Measurements from ENCODE around the gene LHFPL6.
"Not testable (repeated sequence)": the region's sequence is repeated elsewhere in the genome, so short reads cannot be mapped to it uniquely, and the experiment has no call there.

Gene LHFPL6

DNA sequence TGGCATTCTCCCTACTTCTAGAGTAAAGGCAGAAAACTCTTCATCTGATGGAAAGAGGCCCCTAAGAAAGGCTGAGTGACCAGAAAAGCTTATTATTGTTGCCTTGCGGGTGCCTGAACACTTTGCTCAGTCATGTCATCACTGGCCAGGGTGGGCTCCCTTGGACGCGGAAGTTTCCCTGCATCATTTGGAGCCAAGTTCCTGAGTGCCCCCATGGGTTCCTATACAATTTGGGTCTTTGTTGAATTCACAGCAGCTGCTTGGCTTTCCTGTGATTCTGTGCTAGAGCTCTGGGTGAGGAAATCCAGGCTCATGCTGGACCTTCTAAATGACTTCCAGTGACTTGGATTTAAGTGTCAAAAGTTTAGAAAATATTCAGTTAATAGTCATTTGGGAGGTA is 232.9 kb downstream of the LHFPL6 start:
- no peaks in the 10 kb centered on the region for H3K36me3 ChIP-seq (ENCODE audit: insufficient read depth, low read length)
- H3K9ac ChIP-seq (ENCODE audit: low read depth, low read length), result no peak overlapping the region
- H3K4me1 ChIP-seq (ENCODE audit: insufficient read depth, low read length), result peaks cover 6% of the 10 kb centered on the region; the same call in 1 of the 2 replicates
- no peaks in the 10 kb centered on the region for H3K9me3 ChIP-seq (ENCODE audit: control insufficient read depth, insufficient read depth, low read length)

DNA sequence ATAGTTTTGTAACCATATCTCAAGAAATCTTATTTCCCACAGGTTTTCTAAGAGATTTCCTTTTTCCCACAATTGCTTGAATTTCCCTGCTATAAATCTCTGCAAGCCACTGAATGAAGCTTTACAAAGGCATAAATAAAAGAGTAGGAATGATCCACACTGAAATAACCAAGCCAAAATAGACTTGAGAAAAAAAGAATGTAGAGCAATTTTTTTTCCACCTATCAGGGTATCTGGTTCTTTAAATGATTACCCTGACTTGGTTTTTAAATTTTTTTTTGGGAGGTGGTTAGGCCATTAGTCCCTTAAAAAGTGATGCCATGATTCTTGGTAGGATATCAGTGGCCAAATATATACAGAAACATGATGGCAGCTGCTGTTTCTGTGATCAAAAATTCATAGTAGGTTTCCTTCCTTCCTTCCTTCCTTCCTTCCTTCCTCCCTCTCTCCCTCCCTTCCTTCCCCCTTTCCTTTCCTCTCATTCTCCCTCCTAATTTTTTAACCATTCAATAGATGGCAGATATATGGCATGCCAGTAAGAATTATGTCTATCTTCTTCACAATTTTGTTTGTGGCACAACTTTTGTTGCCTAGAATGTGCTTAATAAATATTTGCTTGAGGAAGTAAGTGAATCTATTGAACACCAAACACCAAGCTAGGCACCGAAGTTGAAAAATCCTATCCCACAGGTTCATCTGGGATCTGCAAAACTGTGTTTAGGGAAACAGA is 233.7 kb downstream of the LHFPL6 start:
- Histone ChIP-seq H3K9me3 (ENCODE audit: control insufficient read depth, insufficient read depth, low read length) (no peaks in the 10 kb centered on the region), H3K9ac (ENCODE audit: low read depth, low read length) (no peak overlapping the region), H3K4me1 (ENCODE audit: insufficient read depth, low read length) (peaks cover 10% of the 10 kb centered on the region; the same call in 1 of the 2 replicates), H3K36me3 (ENCODE audit: insufficient read depth, low read length) (no peaks in the 10 kb centered on the region)

DNA sequence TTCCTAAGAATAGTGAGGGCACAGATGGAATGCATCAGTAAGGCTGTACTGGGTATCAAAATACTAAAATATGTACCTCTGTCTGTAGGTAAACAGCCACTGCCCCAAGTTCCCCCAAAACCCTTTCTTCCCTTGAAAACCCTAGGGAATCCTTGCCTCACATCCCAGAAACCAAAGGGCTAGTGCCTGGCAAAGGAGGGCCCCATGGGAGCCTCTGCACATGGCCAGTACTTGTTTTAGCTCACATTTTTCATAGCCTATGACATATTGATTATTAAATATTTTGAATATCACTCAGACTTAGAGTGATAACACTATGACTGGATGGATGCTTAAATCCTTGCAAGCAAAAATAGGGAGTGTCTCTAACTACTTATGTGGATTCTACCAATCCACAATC is 237.1 kb downstream of the LHFPL6 start:
- Histone ChIP-seq H3K9ac (ENCODE audit: low read depth, low read length) (no peak overlapping the region), H3K9me3 (ENCODE audit: control insufficient read depth, insufficient read depth, low read length) (no peaks in the 10 kb centered on the region), H3K4me1 (ENCODE audit: insufficient read depth, low read length) (peaks cover 10% of the 10 kb centered on the region; the same call in 1 of the 2 replicates), H3K36me3 (ENCODE audit: insufficient read depth, low read length) (no peaks in the 10 kb centered on the region)

DNA sequence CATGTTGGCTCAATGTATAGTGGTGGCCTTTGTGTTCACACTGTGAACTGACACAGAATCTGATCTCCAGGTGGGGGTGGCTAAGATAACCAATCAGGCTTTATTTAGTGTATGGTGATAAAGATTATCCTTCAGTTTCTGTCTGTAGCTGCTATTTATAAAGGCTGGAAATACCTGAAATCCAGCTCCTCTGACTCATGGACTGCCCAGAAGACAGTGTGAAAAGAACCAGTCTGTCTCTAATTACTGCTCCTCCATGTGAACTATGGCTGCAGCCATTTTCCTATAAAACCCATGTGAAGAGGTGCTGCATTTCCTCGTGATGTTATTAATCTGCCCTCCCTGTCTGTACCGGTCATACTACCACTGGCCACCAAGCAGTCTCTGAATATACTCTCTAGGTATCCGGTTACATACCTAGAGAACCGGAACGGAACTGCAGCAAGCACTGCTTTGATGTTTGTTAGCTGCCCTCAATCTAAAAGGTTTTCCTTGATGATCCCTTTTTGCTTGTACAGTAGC is 238.0 kb downstream of the LHFPL6 start:
- no peak overlapping the region for H3K9ac ChIP-seq (ENCODE audit: low read depth, low read length)
- H3K9me3 ChIP-seq (ENCODE audit: control insufficient read depth, insufficient read depth, low read length), result no peaks in the 10 kb centered on the region
- no peaks in the 10 kb centered on the region for H3K36me3 ChIP-seq (ENCODE audit: insufficient read depth, low read length)
- H3K4me1 ChIP-seq (ENCODE audit: insufficient read depth, low read length), result peaks cover 10% of the 10 kb centered on the region; the same call in 1 of the 2 replicates

DNA sequence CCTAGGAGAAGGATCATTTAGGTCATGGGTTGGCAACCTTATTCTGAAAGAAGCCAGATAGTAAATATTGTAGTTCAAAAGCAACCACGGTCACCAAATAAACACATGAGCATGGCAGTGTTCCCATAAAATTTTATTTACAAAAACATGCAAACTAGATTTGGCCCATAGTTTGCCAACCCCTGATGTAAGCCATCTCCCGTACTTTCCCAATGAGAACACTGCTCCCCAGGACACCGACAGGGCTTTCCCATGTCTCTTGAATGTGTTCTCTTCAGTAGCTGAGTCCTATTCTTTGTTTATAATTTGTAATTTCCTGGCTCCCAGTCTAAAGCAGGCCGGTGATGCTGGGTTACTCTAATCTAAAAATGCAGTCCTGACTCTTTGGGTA is 239.6 kb downstream of the LHFPL6 start:
- H3K4me1 ChIP-seq (ENCODE audit: insufficient read depth, low read length), result peaks cover 10% of the 10 kb centered on the region; the same call in 1 of the 2 replicates
- H3K9ac ChIP-seq (ENCODE audit: low read depth, low read length), result no peak overlapping the region
- no peaks in the 10 kb centered on the region for H3K36me3 ChIP-seq (ENCODE audit: insufficient read depth, low read length)
- H3K9me3 ChIP-seq (ENCODE audit: control insufficient read depth, insufficient read depth, low read length), result no peaks in the 10 kb centered on the region

DNA sequence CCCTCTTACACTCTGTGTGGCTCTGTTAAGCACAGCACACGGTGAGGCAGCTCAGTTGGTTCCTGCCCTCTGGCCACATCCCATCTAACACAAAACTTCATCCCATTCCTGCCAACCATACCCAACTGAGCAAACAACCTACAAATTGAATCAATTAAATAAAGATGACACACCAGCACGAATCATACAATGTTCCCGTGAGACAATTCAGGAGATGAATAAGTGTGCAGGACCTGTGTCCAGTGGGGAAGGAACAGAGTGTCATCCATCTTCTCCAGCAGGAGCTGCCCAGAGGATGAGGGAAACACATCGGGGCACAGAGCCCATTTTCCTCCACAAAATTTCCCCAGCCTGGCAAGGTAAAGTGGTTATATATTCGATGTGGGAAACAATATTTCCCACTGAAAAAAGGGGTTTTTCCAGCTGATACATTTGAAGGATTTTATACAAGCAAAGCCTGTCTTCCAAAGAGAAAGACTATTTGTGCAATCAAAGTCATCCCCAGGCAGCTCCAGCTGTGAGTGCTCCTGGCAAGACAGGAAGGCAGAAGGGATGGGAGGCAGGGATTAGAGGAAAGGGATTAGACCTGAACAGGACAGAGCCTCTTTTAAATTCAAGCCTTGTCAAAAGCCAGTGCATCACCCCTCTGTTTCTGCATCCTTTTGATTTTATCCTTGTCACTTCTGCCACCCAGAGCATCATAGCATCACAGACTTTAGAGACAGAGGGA is 240.2 kb downstream of the LHFPL6 start:
- no peak overlapping the region for H3K9ac ChIP-seq (ENCODE audit: low read depth, low read length)
- H3K9me3 ChIP-seq (ENCODE audit: control insufficient read depth, insufficient read depth, low read length), result no peaks in the 10 kb centered on the region
- H3K4me1 ChIP-seq (ENCODE audit: insufficient read depth, low read length), result peaks cover 10% of the 10 kb centered on the region; the same call in 1 of the 2 replicates
- H3K36me3 ChIP-seq (ENCODE audit: insufficient read depth, low read length), result no peaks in the 10 kb centered on the region

DNA sequence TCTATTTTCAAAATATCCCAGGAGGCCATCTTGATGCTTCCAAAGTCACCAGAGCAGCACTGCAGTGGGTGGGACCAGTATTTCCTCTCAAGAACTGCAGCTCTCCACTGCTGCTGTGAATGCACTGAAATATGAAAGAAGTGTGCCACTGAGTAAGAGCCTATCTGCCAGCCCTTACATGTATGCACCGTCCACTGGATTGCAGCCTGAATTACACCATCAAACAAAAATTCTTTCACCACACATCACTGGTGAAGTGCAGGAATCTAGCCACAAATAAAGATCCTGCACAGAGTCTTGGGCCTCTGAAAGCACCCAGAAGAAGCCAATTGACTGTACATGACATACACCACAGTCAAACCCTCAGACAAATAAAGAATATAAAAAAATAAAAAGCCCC is 249.0 kb downstream of the LHFPL6 start:
- Histone ChIP-seq H3K4me1 (ENCODE audit: insufficient read depth, low read length) (peaks cover 23% of the 10 kb centered on the region), H3K36me3 (ENCODE audit: insufficient read depth, low read length) (no peaks in the 10 kb centered on the region), H3K9ac (ENCODE audit: low read depth, low read length) (no peak overlapping the region), H3K9me3 (ENCODE audit: control insufficient read depth, insufficient read depth, low read length) (no peaks in the 10 kb centered on the region; the same call in none of the 2 replicates)

DNA sequence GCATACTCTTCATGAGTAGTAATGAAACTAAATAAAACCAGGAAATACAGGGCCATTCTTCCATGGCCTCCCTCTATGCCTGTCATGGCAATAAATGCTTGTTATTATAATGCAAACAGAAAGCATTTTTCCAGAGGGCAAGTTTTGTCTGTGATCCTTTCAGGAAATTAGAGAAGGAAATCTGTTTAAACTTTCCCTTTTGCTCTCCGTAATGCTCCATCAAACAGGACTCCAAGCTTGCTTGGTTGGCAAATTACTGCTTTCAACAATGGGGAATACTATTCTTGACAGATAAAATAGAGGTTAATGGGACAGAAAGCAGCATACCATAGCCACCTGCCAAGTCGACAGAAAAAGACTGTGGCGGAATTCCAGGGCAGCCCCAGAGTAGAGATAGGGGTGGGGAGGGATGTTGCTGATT is 252.5 kb downstream of the LHFPL6 start:
- no peak overlapping the region for H3K9ac ChIP-seq (ENCODE audit: low read depth, low read length)
- no peaks in the 10 kb centered on the region for H3K36me3 ChIP-seq (ENCODE audit: insufficient read depth, low read length)
- H3K9me3 ChIP-seq (ENCODE audit: control insufficient read depth, insufficient read depth, low read length), result no peaks in the 10 kb centered on the region; the same call in 1 of the 2 replicates
- H3K4me1 ChIP-seq (ENCODE audit: insufficient read depth, low read length), result peaks cover 33% of the 10 kb centered on the region

DNA sequence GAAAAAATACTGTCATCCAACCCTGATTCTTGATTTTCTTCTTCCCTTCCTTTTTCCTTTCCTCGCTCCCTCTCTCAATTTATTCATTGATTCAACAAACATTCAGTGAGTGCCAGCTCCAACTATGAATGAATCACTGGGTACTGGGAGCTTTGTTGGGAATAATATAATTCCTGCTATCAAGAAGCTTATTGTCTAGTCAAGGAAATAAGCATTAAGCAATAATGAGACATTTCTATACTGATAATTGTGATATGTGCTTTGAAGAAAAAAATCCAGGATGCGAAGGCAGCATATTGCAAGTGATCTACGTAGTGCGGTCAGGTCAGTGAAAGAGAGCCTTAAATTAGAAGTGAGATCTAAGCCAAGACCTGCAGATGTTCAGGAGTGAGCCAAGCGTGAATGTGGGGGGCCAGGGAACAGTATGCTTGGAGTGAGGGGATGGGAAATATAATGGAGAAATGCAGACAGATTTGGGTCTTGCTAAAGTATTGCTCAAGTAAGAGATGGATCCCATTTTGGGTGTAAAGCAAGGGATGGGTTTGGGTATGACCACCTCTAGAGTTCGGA is 253.5 kb downstream of the LHFPL6 start:
- Histone ChIP-seq H3K9ac (ENCODE audit: low read depth, low read length) (no peak overlapping the region), H3K36me3 (ENCODE audit: insufficient read depth, low read length) (no peaks in the 10 kb centered on the region), H3K9me3 (ENCODE audit: control insufficient read depth, insufficient read depth, low read length) (no peaks in the 10 kb centered on the region; the same call in 1 of the 2 replicates), H3K4me1 (ENCODE audit: insufficient read depth, low read length) (peaks cover 33% of the 10 kb centered on the region)

DNA sequence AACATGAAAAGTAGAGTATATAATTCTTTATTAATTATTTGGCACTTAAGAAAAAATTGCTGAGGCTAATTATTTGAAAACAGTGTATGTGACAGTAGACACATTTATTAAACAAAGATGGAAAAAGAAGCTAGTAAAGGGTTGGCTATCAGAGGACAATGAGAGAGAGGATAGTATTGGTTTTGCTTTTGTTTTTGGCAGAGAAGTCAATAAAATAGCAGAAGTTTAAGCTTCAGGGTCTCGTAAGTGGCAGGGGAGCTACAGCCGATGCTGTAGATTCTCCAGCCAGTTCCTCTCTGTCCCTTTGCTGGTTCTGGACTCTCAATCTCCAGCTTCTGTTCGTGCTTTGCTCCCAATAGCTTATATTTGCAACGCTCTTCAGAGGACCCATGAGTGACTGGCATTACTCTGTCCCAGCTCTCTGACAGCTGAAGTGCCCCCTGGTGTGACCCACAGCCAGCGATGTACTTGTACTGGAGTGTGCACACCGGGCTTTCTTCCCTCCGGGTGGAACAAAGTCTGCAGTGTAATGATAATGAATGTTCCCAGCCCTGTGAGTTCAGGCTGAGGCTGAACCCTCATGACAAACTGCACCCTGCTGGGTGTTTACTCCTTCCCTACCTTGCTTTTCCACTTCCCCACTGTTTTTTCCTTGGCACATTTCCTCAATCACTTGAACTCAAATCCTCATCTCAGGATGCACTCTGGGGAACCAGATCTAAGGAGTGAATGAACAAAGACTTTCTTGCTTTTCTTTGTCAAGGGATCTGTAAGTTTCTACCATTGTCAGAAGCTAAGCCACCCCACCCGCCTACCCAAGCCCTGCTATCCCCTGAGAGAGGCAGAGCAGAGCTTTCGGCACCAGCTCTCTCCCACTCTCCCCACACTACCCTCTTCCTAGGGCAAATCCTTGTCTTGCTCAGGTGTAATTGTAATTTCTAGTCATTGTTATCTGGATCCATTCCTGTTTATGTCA is 254.8 kb downstream of the LHFPL6 start:
- no peaks in the 10 kb centered on the region for H3K9me3 ChIP-seq (ENCODE audit: control insufficient read depth, insufficient read depth, low read length)
- H3K4me1 ChIP-seq (ENCODE audit: insufficient read depth, low read length), result peaks cover 33% of the 10 kb centered on the region
- no peak overlapping the region for H3K9ac ChIP-seq (ENCODE audit: low read depth, low read length)
- no peaks in the 10 kb centered on the region for H3K36me3 ChIP-seq (ENCODE audit: insufficient read depth, low read length)

DNA sequence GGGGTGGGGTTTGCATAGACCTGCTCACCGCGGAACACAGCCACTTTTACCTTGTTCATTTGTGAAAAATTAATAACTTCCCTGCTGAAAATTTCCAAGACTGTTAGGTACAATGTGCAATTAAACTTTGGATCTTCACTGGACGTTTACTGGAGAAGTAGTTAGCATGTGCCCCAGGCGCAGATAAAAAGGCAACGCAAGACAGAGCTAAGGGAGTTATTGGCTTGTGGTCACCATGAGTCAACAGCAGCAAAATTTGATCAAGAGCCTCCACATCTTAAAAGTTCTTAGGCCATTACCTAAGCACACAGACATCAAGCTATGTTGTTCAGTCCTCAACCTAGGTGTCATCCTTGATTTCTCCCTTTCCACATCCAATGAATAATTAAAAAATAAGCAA is 257.0 kb downstream of the LHFPL6 start:
- Histone ChIP-seq H3K4me1 (ENCODE audit: insufficient read depth, low read length) (peaks cover 35% of the 10 kb centered on the region), H3K9me3 (ENCODE audit: control insufficient read depth, insufficient read depth, low read length) (no peaks in the 10 kb centered on the region), H3K36me3 (ENCODE audit: insufficient read depth, low read length) (no peaks in the 10 kb centered on the region), H3K9ac (ENCODE audit: low read depth, low read length) (no peak overlapping the region)

DNA sequence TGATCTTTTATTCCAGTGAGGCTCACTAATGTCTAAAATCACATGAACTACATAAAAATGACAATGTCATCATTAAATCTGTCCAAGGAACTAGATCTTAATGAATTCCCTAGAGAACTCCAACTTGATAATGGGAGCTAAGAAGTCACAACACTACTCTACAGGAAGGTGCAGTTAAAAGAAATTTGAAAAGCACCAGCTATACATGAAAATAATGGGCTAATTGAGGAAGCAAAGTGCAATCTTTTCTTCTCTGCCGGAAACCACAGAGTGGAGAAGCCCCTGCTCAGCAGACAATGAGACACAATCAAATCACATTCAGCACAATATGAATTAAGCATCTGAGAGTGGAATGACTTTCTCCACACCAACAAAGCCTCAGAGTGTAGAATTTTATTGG is 261.7 kb downstream of the LHFPL6 start:
- Histone ChIP-seq H3K4me1 (ENCODE audit: insufficient read depth, low read length) (peaks cover 4% of the 10 kb centered on the region; the same call in 1 of the 2 replicates), H3K9ac (ENCODE audit: low read depth, low read length) (no peak overlapping the region), H3K36me3 (ENCODE audit: insufficient read depth, low read length) (no peaks in the 10 kb centered on the region), H3K9me3 (ENCODE audit: control insufficient read depth, insufficient read depth, low read length) (no peaks in the 10 kb centered on the region)

DNA sequence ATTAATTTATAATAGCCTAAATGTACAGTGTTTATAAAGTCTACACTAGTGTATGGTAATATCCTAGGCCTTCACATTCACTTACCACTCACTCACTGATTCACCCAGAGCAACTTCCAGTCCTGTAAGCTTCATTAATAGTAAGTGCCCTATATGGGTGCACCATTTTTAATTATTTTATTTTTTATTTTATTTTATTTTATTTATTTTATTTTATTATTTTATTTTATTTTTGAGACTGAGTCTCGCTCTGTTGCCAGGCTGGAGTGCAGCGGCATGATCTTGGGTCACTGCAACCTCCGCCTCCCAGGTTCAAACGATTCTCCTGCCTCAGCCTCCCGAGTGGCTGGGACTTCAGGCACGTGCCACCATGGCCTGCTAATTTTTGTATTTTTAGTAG is 264.9 kb downstream of the LHFPL6 start:
- not testable (repeated sequence) for H3K36me3 ChIP-seq (ENCODE audit: insufficient read depth, low read length); H3K4me1 ChIP-seq (ENCODE audit: insufficient read depth, low read length); H3K9ac ChIP-seq (ENCODE audit: low read depth, low read length); H3K9me3 ChIP-seq (ENCODE audit: control insufficient read depth, insufficient read depth, low read length)

DNA sequence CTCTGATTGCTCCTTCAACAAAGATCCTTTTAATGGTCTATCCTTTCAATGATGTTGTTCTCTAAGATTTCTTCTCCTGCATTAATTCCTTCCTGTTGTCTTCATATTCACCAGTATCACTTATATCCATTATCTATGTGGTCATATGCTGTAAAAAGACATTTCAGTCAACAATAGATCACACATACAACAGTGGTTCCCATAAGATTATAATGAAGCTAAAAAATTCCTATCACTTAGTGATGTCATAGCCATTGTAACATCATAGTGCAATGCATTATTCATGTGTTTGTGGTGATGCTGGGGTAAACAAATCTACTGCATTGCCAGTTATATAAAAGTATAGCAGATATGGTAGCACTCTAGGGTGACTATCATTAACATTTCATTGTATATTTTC is 266.1 kb downstream of the LHFPL6 start:
- Histone ChIP-seq H3K9ac (ENCODE audit: low read depth, low read length) (no peak overlapping the region), H3K9me3 (ENCODE audit: control insufficient read depth, insufficient read depth, low read length) (no peaks in the 10 kb centered on the region), H3K4me1 (ENCODE audit: insufficient read depth, low read length) (peaks cover 4% of the 10 kb centered on the region; the same call in 1 of the 2 replicates), H3K36me3 (ENCODE audit: insufficient read depth, low read length) (no peaks in the 10 kb centered on the region)
